ENCODE data around the gene CANT1.

CANT1 gene

DNA sequence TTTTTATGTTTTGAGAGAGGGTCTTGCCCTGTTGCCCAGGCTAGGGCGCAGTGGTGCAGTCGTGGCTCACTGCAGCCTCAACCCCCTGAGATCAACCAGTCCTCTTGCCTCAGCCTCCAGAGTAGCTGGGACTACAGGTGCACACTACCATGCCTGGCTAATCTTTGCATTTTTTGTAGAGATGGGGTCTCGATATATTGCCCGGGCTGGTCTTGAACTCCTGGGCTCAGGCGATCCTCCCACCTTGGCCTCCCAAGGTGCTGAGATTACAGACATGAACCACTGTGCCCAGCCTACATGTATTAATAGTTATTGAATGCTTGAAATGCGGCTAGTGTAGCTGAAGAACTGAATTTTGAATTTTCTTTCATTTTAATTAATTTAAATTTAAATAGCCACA lies 26.6 kb upstream of the CANT1 start:
- no peaks in the 10 kb centered on the region for H3K27me3 ChIP-seq
- no peaks in the 10 kb centered on the region for H3K9me3 ChIP-seq
- no peak overlapping the region for H3K4me3 ChIP-seq (ENCODE audit: low read depth, low read length)
- DNase-seq: no peak
- no peaks in the 10 kb centered on the region for H3K36me3 ChIP-seq
- no peaks in the 10 kb centered on the region for H3K4me1 ChIP-seq
- TF ChIP-seq, protein P1, sequence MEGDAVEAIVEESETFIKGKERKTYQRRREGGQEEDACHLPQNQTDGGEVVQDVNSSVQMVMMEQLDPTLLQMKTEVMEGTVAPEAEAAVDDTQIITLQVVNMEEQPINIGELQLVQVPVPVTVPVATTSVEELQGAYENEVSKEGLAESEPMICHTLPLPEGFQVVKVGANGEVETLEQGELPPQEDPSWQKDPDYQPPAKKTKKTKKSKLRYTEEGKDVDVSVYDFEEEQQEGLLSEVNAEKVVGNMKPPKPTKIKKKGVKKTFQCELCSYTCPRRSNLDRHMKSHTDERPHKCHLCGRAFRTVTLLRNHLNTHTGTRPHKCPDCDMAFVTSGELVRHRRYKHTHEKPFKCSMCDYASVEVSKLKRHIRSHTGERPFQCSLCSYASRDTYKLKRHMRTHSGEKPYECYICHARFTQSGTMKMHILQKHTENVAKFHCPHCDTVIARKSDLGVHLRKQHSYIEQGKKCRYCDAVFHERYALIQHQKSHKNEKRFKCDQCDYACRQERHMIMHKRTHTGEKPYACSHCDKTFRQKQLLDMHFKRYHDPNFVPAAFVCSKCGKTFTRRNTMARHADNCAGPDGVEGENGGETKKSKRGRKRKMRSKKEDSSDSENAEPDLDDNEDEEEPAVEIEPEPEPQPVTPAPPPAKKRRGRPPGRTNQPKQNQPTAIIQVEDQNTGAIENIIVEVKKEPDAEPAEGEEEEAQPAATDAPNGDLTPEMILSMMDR (IDR thresholded peaks at IDR 0.05; ENCODE audit: low read depth, low read length): no peak

DNA sequence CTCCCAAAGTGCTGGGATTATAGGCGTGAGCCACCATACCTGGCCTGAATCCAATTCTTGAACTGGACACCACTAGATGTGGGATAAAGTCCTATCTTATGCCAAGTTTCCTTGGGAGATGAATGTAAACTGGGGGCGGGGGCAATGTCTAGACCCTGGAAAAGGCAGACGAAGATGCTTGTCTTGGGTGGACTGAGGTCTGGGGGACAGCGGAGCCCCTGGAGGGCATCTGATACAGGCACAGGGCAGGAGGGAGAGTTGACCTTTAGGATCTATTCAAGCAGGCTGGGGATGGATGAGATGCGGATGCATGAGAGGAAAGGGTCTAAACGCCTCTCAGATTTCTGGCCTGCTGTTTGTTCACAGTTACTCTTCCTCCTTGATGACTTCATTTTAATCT lies 26.1 kb upstream of the CANT1 start:
- no peak for DNase-seq
- no peaks in the 10 kb centered on the region for H3K36me3 ChIP-seq
- no peak overlapping the region for H3K4me3 ChIP-seq (ENCODE audit: low read depth, low read length)
- H3K27me3 ChIP-seq: no peaks in the 10 kb centered on the region
- TF ChIP-seq, protein P1 (IDR thresholded peaks at IDR 0.05; ENCODE audit: low read depth, low read length): no peak
- H3K4me1 ChIP-seq: no peaks in the 10 kb centered on the region
- H3K9me3 ChIP-seq: no peaks in the 10 kb centered on the region

DNA sequence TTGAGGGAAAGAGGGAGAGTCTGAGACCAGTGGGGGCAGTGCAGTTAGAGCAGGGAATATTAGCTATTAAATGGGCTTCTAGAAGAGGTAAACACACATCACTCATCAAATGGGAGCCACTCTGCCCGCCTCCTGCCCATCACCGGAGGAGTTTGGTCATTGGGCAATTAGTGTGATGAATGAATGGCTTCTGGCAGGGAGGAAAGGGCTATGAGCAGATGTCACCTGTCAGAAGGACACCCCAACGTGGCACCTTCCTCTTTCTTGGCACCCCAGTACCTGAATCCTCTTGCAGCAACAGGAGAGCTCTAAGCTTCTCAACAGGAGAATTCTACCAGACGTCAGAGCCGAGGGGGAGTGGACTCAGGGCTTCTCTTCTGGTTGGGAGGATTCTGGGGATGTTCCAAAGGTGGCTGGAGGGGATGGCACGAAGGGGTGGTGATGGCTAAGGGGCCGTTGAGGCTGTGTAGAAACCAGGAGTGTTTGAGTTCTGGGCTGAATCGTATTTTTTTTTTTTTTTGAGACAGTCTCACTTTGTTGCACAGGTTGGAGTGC lies 25.4 kb upstream of the CANT1 start:
- TF ChIP-seq, protein P1 (IDR thresholded peaks at IDR 0.05; ENCODE audit: low read depth, low read length): no peak
- Histone ChIP-seq H3K4me1 (no peaks in the 10 kb centered on the region), H3K36me3 (no peaks in the 10 kb centered on the region), H3K9me3 (no peaks in the 10 kb centered on the region), H3K27me3 (no peaks in the 10 kb centered on the region), H3K4me3 (ENCODE audit: low read depth, low read length) (no peak overlapping the region)
- DNase-seq: no peak

DNA sequence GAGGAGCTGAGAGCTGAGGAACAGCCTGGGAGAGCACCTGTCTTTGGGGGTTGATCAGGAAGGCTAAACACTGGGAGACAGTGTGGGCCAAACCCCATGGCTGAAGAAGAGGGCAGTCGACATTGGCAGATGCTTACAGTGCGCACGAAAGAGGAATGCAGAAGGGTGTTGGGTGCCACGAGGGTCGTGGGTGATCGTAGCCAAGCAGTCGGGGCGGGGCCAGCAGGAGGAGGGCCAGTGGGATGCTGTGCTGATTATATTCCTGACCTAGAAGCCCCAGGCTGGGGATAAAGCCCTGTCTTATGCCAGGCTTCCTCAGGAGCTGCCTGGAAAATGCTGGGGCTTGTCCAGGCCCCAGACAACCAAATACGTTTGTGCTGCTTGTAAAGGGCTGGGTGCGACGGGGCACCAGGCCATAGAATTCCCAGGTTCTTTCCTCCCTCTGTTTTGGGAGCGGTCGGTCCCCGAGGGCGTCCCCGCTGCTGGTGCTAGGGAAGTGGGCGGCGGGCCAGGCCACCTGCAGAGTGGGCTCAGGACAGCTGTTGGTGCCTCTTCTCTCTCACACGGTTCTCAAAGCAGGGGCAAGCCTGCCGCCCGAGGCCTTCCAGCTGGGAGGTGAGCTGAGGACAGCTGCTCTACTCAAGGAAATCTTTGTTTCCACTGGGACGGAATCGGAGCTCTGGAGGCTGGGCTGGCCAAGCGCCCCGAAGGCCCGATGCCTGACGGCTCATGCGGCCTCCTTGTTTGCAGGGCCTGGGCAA lies 24.4 kb upstream of the CANT1 start:
- Histone ChIP-seq H3K36me3 (no peaks in the 10 kb centered on the region), H3K4me1 (no peaks in the 10 kb centered on the region), H3K9me3 (no peaks in the 10 kb centered on the region), H3K27me3 (no peaks in the 10 kb centered on the region), H3K4me3 (ENCODE audit: low read depth, low read length) (no peak overlapping the region)
- TF ChIP-seq, protein P1 (IDR thresholded peaks at IDR 0.05; ENCODE audit: low read depth, low read length): no peak
- peak; percentile 57 for DNase-seq

DNA sequence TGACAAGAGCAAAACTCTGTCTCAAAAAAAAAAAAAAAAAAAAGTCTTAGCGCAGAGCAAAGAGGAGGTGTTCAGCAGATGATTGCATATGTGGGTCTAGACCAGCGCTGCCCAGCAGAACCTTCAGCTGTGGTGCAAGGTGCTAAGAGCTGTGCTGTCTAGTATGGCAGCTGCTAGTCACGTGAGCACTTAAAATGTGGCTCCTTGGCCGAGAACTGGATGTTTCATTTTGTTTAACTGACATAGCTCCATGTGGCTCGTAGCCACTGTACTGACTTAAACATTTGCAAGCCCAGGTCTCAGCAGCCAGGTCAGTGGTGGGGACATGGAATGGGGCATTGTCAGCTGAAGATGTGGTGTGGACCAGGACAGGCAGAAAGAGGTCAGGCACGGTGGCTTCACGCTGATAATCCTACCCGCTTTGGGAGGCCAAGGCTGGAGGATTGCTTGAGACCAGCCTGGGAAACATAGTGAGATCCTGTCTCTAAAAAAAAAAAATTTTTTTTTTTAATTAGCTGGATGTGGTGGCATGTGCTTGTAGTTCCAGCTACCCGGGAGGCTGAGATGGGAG lies 23.6 kb upstream of the CANT1 start:
- H3K27me3 ChIP-seq: no peaks in the 10 kb centered on the region
- DNase-seq: no peak
- peaks cover 5% of the 10 kb centered on the region for H3K4me1 ChIP-seq
- TF ChIP-seq, protein P1 (IDR thresholded peaks at IDR 0.05; ENCODE audit: low read depth, low read length): no peak
- H3K9me3 ChIP-seq: no peaks in the 10 kb centered on the region
- H3K36me3 ChIP-seq: no peaks in the 10 kb centered on the region
- H3K4me3 ChIP-seq (ENCODE audit: low read depth, low read length): no peak overlapping the region

All from BE2C (cell line).